ENCODE data around the gene SMG6.
"Not testable (repeated sequence)": the region's sequence is repeated elsewhere in the genome, so short reads cannot be mapped to it uniquely, and the experiment has no call there.

The SMG6 gene

GRCh38 chr17:2174468-2175293 lies 128.9 kb downstream of the SMG6 start:
- DNase-seq = no peak

GRCh38 chr17:2174014-2174413 lies 129.6 kb downstream of the SMG6 start:
- DNase-seq = no peak

GRCh38 chr17:2172999-2173398 lies 130.6 kb downstream of the SMG6 start:
- no peak for DNase-seq

- no peak for DNase-seq
These were observed 131.3 kb downstream of the SMG6 start for GRCh38 chr17:2172077-2172851.

GRCh38 chr17:2171702-2172076 lies 131.9 kb downstream of the SMG6 start:
- DNase-seq = no peak

GRCh38 chr17:2170023-2170422 lies 133.6 kb downstream of the SMG6 start:
- no peak for DNase-seq

GRCh38 chr17:2165723-2166122 lies 137.9 kb downstream of the SMG6 start:
- DNase-seq = not testable (repeated sequence)

GRCh38 chr17:2158396-2158780 lies 145.2 kb downstream of the SMG6 start:
- no peak for DNase-seq

GRCh38 chr17:2157675-2158395 lies 145.8 kb downstream of the SMG6 start:
- no peak for DNase-seq

- no peak for DNase-seq
These were observed 146.5 kb downstream of the SMG6 start for GRCh38 chr17:2157081-2157480.

- no peak for DNase-seq
These were observed 146.9 kb downstream of the SMG6 start for GRCh38 chr17:2156666-2157065.

- no peak for DNase-seq
These were observed 148.0 kb downstream of the SMG6 start for GRCh38 chr17:2155573-2155972.

- DNase-seq = no peak
These were observed 152.1 kb downstream of the SMG6 start for GRCh38 chr17:2151358-2152033.

GRCh38 chr17:2150806-2151205 lies 152.8 kb downstream of the SMG6 start:
- no peak for DNase-seq

- no peak for DNase-seq
These were observed 153.7 kb downstream of the SMG6 start for GRCh38 chr17:2149934-2150333.

- no peak for DNase-seq
These were observed 157.3 kb downstream of the SMG6 start for GRCh38 chr17:2146132-2146871.

GRCh38 chr17:2144701-2145100 lies 158.9 kb downstream of the SMG6 start:
- no peak for DNase-seq

GRCh38 chr17:2143332-2143731 lies 160.3 kb downstream of the SMG6 start:
- DNase-seq = no peak

- not testable (repeated sequence) for DNase-seq
These were observed 160.9 kb downstream of the SMG6 start for GRCh38 chr17:2142682-2143081.

GRCh38 chr17:2140683-2141082 lies 162.9 kb downstream of the SMG6 start:
- no peak for DNase-seq

- DNase-seq = no peak
These were observed 164.8 kb downstream of the SMG6 start for GRCh38 chr17:2138761-2139160.

- no peak for DNase-seq
These were observed 165.3 kb downstream of the SMG6 start for GRCh38 chr17:2138318-2138717.
